Stimulated activated CD8-positive, alpha-beta memory T cell treated with anti-CD3 and anti-CD28 coated beads, Interleukin-15, amount 100 ng/mL, for 4 hours (primary cell): ENCODE measurements around the gene AOPEP.

Source experiments
- DNase-seq, 2 donors: peaks; one replicate each; pipeline ENCODE4 v3.0.0-alpha.2; 2020; ENCODE audit warnings: low read depth in 2 of 2

Gene AOPEP

GRCh38 chr9:95061916-95062595, 335.6 kb downstream of the AOPEP start:
- DNase-seq = no peak

GRCh38 chr9:95062596-95063065, 336.1 kb downstream of the AOPEP start:
- no peak for DNase-seq

- no peak for DNase-seq
Measured at GRCh38 chr9:95063300-95063699, 336.8 kb downstream of the AOPEP start.

GRCh38 chr9:95065224-95065623, 338.7 kb downstream of the AOPEP start:
- no peak for DNase-seq

- no peak for DNase-seq
Measured at GRCh38 chr9:95067057-95067456, 340.6 kb downstream of the AOPEP start.

GRCh38 chr9:95067897-95068296, 341.4 kb downstream of the AOPEP start:
- no peak for DNase-seq

GRCh38 chr9:95070549-95071021, 344.1 kb downstream of the AOPEP start:
- DNase-seq = no peak

GRCh38 chr9:95071450-95071849, 345.0 kb downstream of the AOPEP start:
- no peak for DNase-seq

- DNase-seq = no peak
Measured at GRCh38 chr9:95071925-95072324, 345.4 kb downstream of the AOPEP start.

- no peak for DNase-seq
Measured at GRCh38 chr9:95073042-95073607, 346.6 kb downstream of the AOPEP start.

GRCh38 chr9:95073918-95074317, 347.4 kb downstream of the AOPEP start:
- DNase-seq = no peak

- no peak for DNase-seq
Measured at GRCh38 chr9:95074632-95075031, 348.1 kb downstream of the AOPEP start.

GRCh38 chr9:95075700-95076099, 349.2 kb downstream of the AOPEP start:
- DNase-seq = no peak

- no peak for DNase-seq
Measured at GRCh38 chr9:95076696-95077052, 350.2 kb downstream of the AOPEP start.

GRCh38 chr9:95077053-95077765, 350.7 kb downstream of the AOPEP start:
- DNase-seq = no peak

- no peak for DNase-seq
Measured at GRCh38 chr9:95077766-95078370, 351.4 kb downstream of the AOPEP start.

- DNase-seq = no peak
Measured at GRCh38 chr9:95078511-95078910, 352.0 kb downstream of the AOPEP start.

- no peak for DNase-seq
Measured at GRCh38 chr9:95078939-95079338, 352.4 kb downstream of the AOPEP start.

- no peak for DNase-seq
Measured at GRCh38 chr9:95079461-95079860, 353.0 kb downstream of the AOPEP start.

- DNase-seq = no peak
Measured at GRCh38 chr9:95080961-95081647, 354.6 kb downstream of the AOPEP start.

- no peak for DNase-seq
Measured at GRCh38 chr9:95081998-95082397, 355.5 kb downstream of the AOPEP start.
